Activated T-cell treated with anti-CD3 and anti-CD28 coated beads, Interleukin-2, amount 50 U/mL, for 1 hour (primary cell): ENCODE data around the gene VWA2.

Experiments
- DNase-seq: peaks from one replicate; pipeline ENCODE4 v3.0.0-alpha.2; 2020

VWA2 gene

DNA sequence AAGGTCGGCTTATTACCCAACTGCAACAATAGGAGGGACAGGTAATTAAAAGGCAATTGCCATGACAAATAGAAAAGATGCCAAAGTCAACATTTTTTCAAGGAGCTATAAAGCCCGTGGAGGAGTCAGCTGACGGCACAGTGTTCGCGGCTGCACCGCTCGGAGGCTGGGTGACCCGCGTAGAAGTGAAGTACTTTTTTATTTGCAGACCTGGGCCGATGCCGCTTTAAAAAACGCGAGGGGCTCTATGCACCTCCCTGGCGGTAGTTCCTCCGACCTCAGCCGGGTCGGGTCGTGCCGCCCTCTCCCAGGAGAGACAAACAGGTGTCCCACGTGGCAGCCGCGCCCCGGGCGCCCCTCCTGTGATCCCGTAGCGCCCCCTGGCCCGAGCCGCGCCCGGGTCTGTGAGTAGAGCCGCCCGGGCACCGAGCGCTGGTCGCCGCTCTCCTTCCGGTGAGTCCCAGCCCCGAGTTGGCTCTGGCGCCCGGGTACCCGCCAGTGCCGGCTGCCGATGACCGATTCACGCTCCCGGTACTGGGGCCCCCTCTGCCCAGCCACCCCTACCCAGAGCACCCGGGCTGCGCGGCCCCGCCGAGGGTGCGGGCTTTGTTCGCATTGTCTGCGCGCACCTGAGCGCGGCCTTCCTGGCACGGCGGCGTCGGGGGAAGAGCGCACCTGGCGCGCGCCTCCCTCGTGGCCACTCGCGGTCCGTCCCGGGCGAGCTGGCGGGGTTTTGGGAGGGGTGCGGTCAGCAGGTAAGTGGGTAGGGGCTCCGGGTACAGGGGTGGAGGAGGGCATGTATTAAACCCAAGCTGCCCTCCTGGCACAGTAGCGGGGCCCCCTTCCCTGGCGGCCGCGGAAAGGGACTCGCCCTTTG, at the start of gene VWA2:
VWA2 (plus strand) TSS at position 138 of the 877 bp plus-strand sequence. CDS start 9,460 bp downstream, outside the sequence.
- DNase-seq: peak; percentile 26

- DNase-seq: no peak
These were observed 49.4 kb upstream of the VWA2 start for GRCh38 chr10:114189700-114190099.

DNA sequence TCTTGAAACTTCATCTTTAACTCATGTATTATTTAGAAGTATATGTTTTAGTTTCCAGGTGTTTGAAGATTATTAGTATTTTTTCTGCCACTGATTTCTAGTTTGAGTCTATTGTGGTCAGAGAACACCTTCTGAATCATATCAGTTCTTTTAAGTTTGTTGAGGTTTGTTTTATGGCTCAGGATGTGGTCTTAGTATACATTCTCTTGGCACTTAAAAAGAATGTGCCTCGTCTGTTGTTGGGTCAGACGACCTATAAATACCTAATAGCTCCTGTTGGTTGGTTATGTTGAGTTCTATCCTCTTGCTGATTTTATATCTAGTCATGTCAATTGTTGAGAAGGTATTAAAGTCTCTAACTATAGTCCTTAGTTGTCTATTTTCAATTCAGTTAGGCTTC, 44.0 kb upstream of the VWA2 start:
- DNase-seq: no peak

- DNase-seq: no peak
These were observed 39.8 kb upstream of the VWA2 start for GRCh38 chr10:114199239-114199638.

DNA sequence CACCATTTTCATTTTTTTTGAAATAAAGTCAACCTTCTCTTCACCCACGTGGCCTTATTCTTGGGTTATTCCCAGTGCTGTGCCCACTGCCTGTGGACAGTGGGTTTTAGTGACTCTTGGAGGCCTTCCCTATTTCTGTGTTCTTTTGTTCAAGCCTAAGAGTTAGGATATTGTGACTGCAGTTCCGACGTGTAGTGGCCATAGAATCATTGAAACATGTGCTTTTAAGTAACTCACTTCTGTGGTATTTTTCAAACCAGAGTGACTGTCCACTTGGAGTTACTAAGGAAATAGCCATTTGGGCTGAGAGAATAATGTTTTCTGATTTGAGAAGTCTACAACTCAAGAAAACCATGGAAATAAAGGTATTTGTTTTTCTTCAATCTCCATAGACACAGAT, 36.2 kb upstream of the VWA2 start:
- DNase-seq: no peak

DNA sequence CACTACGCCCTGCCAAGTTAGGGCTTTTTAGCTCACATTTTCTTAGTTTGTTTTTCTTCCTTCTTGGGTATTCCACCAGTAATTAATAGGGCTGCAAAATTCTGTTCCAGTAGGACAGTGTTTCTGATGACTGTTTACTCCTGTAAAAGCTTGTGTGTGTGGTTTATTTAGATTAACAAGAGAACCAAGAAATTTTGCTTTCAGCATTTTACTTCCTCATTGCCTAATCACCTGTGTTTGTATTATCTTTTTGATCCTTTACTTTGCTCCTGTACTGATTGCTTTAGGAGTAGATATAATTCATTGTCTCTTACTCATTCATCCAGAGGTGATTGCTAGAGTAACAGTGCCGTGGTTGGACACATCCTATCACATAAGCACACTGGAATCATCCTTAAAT, 32.2 kb upstream of the VWA2 start:
- DNase-seq: no peak

- no peak for DNase-seq
These were observed 31.7 kb upstream of the VWA2 start for GRCh38 chr10:114207349-114207748.

- DNase-seq: no peak
These were observed 30.7 kb upstream of the VWA2 start for GRCh38 chr10:114208351-114208750.

GRCh38 chr10:114212153-114212552, 26.9 kb upstream of the VWA2 start:
- DNase-seq: no peak

DNA sequence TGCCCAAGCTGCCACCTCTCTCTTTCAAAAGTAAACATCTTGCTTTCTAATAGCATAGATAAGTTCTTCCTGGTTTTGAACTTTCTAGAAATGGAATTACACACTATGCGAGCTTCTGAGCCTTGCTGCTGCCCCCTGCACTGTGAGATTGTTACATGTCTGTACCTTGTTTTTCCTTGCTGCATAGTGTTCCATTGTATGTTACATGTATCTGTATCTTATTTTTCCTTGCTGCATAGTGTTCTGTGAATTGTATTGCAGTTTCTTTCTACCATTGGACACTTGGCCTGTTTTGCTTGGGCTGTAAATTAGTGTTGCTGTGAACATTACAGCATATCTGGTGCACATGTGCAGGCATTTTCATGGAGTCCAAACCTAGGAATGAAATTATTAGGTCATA, 24.0 kb upstream of the VWA2 start:
- no peak for DNase-seq

DNA sequence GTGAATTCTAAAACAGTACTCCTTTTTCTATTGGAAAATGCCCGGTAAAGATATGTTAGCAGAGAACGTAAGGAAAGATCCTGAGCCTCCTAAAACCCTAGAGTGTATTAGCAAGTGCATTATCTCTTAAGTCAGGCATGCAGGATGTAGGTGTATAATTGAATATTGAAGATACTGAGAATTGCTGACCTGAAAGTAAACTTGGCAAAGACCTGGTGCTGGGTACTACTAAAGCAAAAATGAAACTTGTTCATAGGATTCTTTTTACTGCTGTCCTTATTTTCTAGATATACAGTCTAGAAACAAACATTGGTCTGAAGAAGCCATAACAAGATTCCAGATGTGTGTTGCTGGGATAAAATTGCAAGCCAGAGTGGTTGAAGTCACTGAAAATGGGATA, 18.8 kb upstream of the VWA2 start:
- no peak for DNase-seq

GRCh38 chr10:114221235-114221634, 17.8 kb upstream of the VWA2 start:
- no peak for DNase-seq

DNA sequence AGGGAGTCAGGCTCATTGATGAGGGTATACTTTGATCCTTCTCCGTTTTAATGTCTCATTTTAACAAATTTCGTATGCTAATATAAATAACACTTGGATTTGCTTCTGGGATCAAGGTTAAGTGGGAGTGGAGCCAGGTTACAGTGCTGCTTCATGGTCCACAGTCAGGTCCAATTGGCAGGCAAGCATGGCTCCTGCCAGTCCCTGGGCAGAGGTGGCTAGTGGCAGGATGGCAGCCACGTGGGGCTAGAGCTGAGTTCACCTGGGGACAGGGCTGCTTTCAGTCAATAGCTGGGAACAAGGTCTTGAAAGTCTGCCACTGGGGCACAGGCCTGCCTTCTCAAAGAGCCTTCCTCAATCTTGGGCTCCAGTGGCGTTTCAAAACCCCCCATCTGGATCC, 16.0 kb upstream of the VWA2 start:
- no peak for DNase-seq

- DNase-seq: no peak
These were observed 10.9 kb upstream of the VWA2 start for GRCh38 chr10:114228156-114228555.

DNA sequence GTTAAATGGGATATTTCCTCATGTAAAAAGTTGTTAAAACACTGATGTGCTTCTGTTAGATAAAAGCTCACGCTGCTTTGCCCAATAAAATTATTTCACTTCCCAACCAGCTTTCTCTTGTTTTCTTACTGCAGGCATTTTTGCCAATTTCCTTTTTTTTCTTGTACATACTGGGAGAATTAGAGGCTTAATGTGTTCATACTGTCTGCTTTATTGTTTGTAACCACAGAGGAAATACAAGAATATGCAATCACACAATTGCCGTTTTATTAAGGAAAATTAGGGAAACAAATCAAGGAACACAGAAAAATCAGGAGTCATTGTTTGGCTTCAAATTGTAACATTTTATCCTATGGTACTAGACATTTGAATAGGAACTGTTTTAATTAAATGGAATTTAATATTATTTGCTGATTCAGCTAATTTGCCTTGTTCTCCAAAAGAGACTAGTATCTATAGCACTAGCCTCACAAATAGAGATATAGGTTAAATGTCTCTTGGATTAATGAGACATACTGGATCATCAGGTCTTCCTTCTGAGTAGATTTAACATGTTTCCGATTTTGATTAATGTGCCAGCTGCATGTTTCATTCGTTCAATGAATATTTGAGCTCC, 6.4 kb upstream of the VWA2 start:
- DNase-seq: no peak

- DNase-seq: no peak
These were observed 5.6 kb upstream of the VWA2 start for GRCh38 chr10:114233482-114233881.

- DNase-seq: no peak
These were observed 4.9 kb upstream of the VWA2 start for GRCh38 chr10:114234132-114234531.

- DNase-seq: no peak
These were observed 916 bp downstream of the VWA2 start for GRCh38 chr10:114239994-114240345.

GRCh38 chr10:114242235-114242634, 3.2 kb downstream of the VWA2 start:
- no peak for DNase-seq

- DNase-seq: no peak
These were observed 4.6 kb downstream of the VWA2 start for GRCh38 chr10:114243661-114244060.

GRCh38 chr10:114244126-114244525, 5.1 kb downstream of the VWA2 start:
- no peak for DNase-seq

GRCh38 chr10:114245121-114245791, 6.2 kb downstream of the VWA2 start:
- DNase-seq: no peak

DNA sequence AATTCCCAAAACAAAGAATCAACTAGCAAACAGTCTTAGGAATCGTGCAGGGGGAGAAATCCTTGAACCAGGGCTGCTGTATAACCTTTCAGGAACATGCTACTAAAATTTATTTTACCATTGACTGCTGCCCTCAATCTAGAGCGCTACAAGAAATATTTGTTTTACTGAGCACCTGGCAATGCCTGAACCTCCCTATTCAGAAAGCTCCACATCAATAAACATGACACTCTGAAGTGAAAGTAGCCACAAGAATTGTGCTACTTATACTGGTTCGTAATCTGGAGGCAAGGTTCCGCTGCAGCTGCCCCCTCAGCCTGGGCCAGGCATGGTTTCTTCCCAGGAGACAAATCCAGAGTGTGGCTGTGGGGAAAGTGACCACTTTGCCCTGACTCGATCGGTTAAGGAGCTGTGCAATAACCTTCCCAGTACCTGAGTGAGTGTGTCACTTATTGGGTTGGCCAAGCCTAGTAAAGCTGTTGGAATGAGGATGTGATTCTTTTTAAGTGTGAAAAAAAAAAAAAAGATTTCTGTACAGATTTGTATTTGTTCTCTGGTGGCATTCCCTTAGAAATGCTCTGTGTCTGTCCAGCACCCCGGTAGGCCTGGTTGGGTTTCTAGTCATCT, 7.7 kb downstream of the VWA2 start:
- no peak for DNase-seq

DNA sequence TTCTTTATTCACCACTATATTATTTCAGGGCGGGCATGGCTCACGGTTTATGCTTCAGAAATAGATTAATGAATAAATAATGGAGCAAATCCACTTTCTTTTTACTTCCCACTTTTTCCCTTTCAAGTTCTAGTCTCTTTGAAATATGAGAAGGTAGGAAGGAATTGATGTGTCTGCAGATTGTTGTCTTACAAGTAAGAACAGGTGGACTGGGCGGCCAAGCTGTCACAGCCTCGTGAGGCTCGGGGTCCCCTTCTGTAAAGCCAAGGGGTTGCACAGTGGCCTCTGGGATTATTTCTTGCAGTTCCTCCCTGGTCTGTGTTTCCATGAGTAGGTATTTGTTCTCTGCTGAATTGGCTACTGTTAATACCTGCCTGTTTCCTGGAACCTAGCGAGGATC, 11.2 kb downstream of the VWA2 start:
- DNase-seq: no peak
